Dermis microvascular lymphatic vessel endothelial cell (primary cell): Measurements from ENCODE around the gene SCUBE2. TPM values are rescaled to one million over a fixed set of nuclear protein-coding genes. Genes with fewer than 3 reads are reported as not detected.

ENCODE experiments used
- total RNA-seq: library from RNA; depleted of rRNA; stranded (reverse); fragments of >200 nt; gene quantifications from 2 replicates; pipeline ENCODE4 v1.2.1, GENCODE V29; 2014

SCUBE2 gene
- total RNA-seq, 1 donor from 2014 or later = 0.77 TPM

Other genes starting within 250 kb of the SCUBE2 start
- gene AKIP1, start 180.4 kb downstream of the SCUBE2 start, total RNA-seq = 19.0 and 31.3 TPM in 2 replicates
- not detected in 2 replicates for gene C11orf16, start 158.7 kb downstream of the SCUBE2 start, total RNA-seq
- not detected in 2 replicates for gene ASCL3, start 148.6 kb downstream of the SCUBE2 start, total RNA-seq
- 26.3 and 30.6 TPM in 2 replicates for gene TMEM9B, start 127.2 kb downstream of the SCUBE2 start, total RNA-seq
- gene NRIP3, start 87.6 kb downstream of the SCUBE2 start, total RNA-seq = 0.63 and 1.2 TPM in 2 replicates
- gene DENND5A, start 173.8 kb upstream of the SCUBE2 start, total RNA-seq = 130 and 149 TPM in 2 replicates
- gene TMEM41B, start 223.0 kb upstream of the SCUBE2 start, total RNA-seq = 38.9 and 50.1 TPM in 2 replicates